HUES6 (cell line): Measurements from ENCODE around the gene C2.
"Not testable (repeated sequence)": the region's sequence is repeated elsewhere in the genome, so short reads cannot be mapped to it uniquely, and the experiment has no call there.

Experiments
- H3K27ac ChIP-seq: 2 replicates; pipeline ENCODE4 v1.7.0; 2013; ENCODE audit warnings: low read depth, mild to moderate bottlenecking, low read length, inconsistent platforms
- H3K27me3 ChIP-seq: 2 replicates; pipeline ENCODE4 v1.6.1; 2013; ENCODE audit warnings: low read length; ENCODE audit not compliant: control insufficient read depth, insufficient read depth
- H3K36me3 ChIP-seq: 2 replicates; pipeline ENCODE4 v1.6.1; 2013; ENCODE audit warnings: low read length; ENCODE audit not compliant: control insufficient read depth, insufficient read depth
- H3K4me1 ChIP-seq: 2 replicates; pipeline ENCODE4 v1.6.1; 2013; ENCODE audit warnings: low read length; ENCODE audit not compliant: control insufficient read depth, insufficient read depth
- H3K4me3 ChIP-seq: 2 replicates; pipeline ENCODE4 v1.5.1; 2013; ENCODE audit warnings: low read depth, low read length
- H3K9ac ChIP-seq: one replicate; pipeline ENCODE4 v1.6.1; 2013; ENCODE audit warnings: mild to moderate bottlenecking, low read length
- H3K9me3 ChIP-seq: 2 replicates; pipeline ENCODE4 v1.6.1; 2013; ENCODE audit warnings: low read depth, low read length; ENCODE audit not compliant: control insufficient read depth, insufficient read depth

Gene C2

DNA sequence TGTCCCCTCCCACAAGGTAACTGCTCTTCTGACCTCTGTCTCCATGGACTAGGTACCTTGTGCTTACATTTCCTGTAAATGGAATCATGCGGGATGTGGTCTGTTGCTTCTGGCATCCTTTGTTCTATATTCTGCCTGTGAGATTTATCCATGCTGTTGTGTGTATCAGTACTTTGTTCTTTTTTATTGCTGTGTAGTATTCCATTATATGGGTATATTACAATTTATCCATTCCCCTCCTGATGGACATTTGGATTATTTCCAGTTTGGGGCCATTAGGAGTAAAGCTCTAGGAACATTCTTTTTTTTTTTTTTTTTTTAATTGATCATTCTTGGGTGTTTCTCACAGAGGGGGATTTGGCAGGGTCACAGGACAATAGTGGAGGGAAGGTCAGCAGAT lies 3.4 kb downstream of the C2 start:
- peaks cover 7% of the 10 kb centered on the region for H3K9me3 ChIP-seq
- H3K4me1 ChIP-seq: no peaks in the 10 kb centered on the region
- no peak overlapping the region for H3K9ac ChIP-seq
- H3K4me3 ChIP-seq: no peak overlapping the region
- H3K36me3 ChIP-seq: no peaks in the 10 kb centered on the region
- H3K27ac ChIP-seq: no peak overlapping the region
- no peaks in the 10 kb centered on the region; the same call in 1 of the 2 replicates for H3K27me3 ChIP-seq

DNA sequence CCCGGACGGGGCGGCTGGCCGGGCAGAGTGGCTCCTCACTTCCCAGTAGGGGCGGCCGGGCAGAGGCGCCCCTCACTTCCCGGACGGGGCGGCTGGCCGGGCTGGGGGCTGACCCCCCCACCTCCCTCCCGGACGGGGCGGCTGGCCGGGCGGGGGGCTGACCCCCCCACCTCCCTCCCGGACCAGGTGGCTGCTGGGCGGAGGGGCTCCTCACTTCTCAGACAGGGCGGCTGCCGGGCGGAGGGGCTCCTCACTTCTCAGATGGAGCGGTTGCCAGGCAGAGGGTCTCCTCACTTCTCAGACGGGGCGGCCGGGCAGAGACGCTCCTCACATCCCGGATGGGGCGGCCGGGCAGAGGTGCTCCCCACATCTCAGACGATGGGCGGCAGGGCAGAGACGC lies 4.6 kb downstream of the C2 start:
- H3K4me3 ChIP-seq, H3K9me3 ChIP-seq, H3K4me1 ChIP-seq, H3K9ac ChIP-seq, H3K36me3 ChIP-seq, H3K27me3 ChIP-seq, H3K27ac ChIP-seq: not testable (repeated sequence)

DNA sequence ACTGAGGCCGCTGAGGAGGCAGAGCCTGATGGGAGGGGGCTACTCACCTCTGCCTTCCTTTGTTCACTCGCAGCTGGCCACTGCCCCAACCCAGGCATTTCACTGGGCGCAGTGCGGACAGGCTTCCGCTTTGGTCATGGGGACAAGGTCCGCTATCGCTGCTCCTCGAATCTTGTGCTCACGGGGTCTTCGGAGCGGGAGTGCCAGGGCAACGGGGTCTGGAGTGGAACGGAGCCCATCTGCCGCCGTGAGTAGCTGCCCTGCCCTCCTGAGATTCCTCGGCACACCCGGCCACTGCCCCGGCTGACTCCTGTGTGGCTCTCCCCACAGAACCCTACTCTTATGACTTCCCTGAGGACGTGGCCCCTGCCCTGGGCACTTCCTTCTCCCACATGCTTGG lies 6.0 kb downstream of the C2 start:
- no peaks in the 10 kb centered on the region; the same call in 1 of the 2 replicates for H3K27me3 ChIP-seq
- no peak overlapping the region for H3K27ac ChIP-seq
- no peak overlapping the region for H3K9ac ChIP-seq
- H3K36me3 ChIP-seq: no peaks in the 10 kb centered on the region
- H3K4me1 ChIP-seq: no peaks in the 10 kb centered on the region
- no peak overlapping the region for H3K4me3 ChIP-seq
- peaks cover 5% of the 10 kb centered on the region for H3K9me3 ChIP-seq

GRCh38 chr6:31935021-31935420 lies 7.5 kb downstream of the C2 start:
- Histone ChIP-seq H3K27ac (no peak overlapping the region), H3K36me3 (no peaks in the 10 kb centered on the region), H3K27me3 (no peaks in the 10 kb centered on the region; the same call in 1 of the 2 replicates), H3K9ac (no peak overlapping the region), H3K4me1 (no peaks in the 10 kb centered on the region), H3K4me3 (no peak overlapping the region), H3K9me3 (peaks cover 5% of the 10 kb centered on the region)

DNA sequence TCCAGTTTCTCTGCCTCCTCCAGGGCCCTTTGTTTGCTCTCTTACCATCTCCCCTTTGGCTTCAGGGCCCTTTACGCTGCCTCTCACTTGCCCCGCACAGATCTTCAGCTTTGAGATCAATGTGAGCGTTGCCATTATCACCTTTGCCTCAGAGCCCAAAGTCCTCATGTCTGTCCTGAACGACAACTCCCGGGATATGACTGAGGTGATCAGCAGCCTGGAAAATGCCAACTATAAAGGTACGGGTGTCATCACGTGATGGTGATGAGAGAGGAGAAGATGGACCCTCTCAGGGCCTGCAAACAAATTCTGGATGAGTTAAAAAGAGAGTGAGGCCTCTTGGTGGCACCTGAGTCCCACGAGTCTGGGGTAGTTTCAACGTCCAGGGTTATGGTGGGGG lies 8.3 kb downstream of the C2 start:
- H3K27me3 ChIP-seq: no peaks in the 10 kb centered on the region; the same call in 1 of the 2 replicates
- H3K9me3 ChIP-seq: peaks cover 5% of the 10 kb centered on the region
- no peak overlapping the region for H3K27ac ChIP-seq
- H3K4me1 ChIP-seq: no peaks in the 10 kb centered on the region
- no peak overlapping the region for H3K9ac ChIP-seq
- H3K4me3 ChIP-seq: no peak overlapping the region
- H3K36me3 ChIP-seq: no peaks in the 10 kb centered on the region

DNA sequence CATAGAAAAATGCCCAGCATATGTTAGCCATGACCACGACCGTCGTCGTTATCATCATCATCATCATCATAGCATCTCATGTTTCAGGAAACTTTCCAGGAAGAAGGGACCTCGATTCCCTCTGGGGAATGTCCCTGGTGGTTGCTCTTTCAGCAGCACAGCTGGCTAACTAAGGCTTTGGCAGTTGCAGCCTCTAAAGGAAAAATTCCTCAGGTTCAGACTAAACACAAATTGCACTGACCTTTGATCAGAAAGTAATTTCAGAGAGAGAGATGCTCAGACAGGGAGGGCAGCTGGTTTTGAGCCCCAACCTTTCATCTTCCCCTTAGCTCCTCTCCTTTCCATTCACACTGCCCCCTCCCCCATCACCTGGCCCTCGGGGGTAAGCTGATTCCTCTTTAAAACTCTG lies 12.7 kb downstream of the C2 start:
- Histone ChIP-seq H3K9ac (no peak overlapping the region), H3K4me1 (no peaks in the 10 kb centered on the region), H3K27me3 (peaks cover 19% of the 10 kb centered on the region; the same call in 1 of the 2 replicates), H3K27ac (no peak overlapping the region), H3K4me3 (no peak overlapping the region), H3K36me3 (no peaks in the 10 kb centered on the region), H3K9me3 (no peaks in the 10 kb centered on the region)

- Histone ChIP-seq H3K9me3 (no peaks in the 10 kb centered on the region), H3K27me3 (peaks cover 43% of the 10 kb centered on the region), H3K36me3 (no peaks in the 10 kb centered on the region), H3K27ac (no peak overlapping the region), H3K4me1 (no peaks in the 10 kb centered on the region), H3K9ac (no peak overlapping the region), H3K4me3 (no peak overlapping the region)
Measured at GRCh38 chr6:31943742-31944141, 16.2 kb downstream of the C2 start.

DNA sequence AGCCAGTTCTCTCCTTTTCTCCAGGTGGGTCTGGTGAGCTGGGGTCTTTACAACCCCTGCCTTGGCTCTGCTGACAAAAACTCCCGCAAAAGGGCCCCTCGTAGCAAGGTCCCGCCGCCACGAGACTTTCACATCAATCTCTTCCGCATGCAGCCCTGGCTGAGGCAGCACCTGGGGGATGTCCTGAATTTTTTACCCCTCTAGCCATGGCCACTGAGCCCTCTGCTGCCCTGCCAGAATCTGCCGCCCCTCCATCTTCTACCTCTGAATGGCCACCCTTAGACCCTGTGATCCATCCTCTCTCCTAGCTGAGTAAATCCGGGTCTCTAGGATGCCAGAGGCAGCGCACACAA lies 17.6 kb downstream of the C2 start:
- Histone ChIP-seq H3K36me3 (peaks cover under 1% of the 10 kb centered on the region; the same call in 1 of the 2 replicates), H3K4me3 (no peak overlapping the region), H3K4me1 (no peaks in the 10 kb centered on the region), H3K9ac (no peak overlapping the region), H3K27ac (no peak overlapping the region), H3K27me3 (peaks cover 43% of the 10 kb centered on the region), H3K9me3 (no peaks in the 10 kb centered on the region)

DNA sequence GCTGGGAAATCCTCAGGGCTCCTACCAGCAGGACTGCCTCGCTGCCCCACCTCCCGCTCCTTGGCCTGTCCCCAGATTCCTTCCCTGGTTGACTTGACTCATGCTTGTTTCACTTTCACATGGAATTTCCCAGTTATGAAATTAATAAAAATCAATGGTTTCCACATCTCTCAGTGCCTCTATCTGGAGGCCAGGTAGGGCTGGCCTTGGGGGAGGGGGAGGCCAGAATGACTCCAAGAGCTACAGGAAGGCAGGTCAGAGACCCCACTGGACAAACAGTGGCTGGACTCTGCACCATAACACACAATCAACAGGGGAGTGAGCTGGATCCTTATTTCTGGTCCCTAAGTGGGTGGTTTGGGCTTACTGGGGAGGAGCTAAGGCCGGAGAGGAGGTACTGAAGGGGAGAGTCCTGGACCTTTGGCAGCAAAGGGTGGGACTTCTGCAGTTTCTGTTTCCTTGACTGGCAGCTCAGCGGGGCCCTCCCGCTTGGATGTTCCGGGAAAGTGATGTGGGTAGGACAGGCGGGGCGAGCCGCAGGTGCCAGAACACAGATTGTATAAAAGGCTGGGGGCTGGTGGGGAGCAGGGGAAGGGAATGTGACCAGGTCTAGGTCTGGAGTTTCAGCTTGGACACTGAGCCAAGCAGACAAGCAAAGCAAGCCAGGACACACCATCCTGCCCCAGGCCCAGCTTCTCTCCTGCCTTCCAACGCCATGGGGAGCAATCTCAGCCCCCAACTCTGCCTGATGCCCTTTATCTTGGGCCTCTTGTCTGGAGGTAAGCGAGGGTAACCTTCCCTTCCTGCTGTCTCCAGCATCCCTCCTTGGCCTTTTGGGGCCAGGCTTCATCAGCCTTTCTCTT lies 18.2 kb downstream of the C2 start, which contains the start of gene CFB:
Gene CFB, plus strand, starts transcription at position 589 of the 863 bp plus-strand sequence. Its CDS starts 127 bp downstream, at position 716.
- Histone ChIP-seq H3K4me1 (no peaks in the 10 kb centered on the region), H3K36me3 (peaks cover 3% of the 10 kb centered on the region; the same call in 1 of the 2 replicates), H3K9me3 (no peaks in the 10 kb centered on the region), H3K9ac (no peak within 1 kb of the TSS), H3K4me3 (no peak within 1 kb of the TSS), H3K27ac (no peak within 1 kb of the TSS), H3K27me3 (peaks cover 43% of the 10 kb centered on the region)

GRCh38 chr6:31946370-31946885 lies 18.9 kb downstream of the C2 start:
- Histone ChIP-seq H3K4me3 (no peak overlapping the region), H3K36me3 (peaks cover 10% of the 10 kb centered on the region), H3K9me3 (no peaks in the 10 kb centered on the region), H3K4me1 (no peaks in the 10 kb centered on the region), H3K27me3 (peaks cover 43% of the 10 kb centered on the region), H3K27ac (no peak overlapping the region), H3K9ac (no peak overlapping the region)

DNA sequence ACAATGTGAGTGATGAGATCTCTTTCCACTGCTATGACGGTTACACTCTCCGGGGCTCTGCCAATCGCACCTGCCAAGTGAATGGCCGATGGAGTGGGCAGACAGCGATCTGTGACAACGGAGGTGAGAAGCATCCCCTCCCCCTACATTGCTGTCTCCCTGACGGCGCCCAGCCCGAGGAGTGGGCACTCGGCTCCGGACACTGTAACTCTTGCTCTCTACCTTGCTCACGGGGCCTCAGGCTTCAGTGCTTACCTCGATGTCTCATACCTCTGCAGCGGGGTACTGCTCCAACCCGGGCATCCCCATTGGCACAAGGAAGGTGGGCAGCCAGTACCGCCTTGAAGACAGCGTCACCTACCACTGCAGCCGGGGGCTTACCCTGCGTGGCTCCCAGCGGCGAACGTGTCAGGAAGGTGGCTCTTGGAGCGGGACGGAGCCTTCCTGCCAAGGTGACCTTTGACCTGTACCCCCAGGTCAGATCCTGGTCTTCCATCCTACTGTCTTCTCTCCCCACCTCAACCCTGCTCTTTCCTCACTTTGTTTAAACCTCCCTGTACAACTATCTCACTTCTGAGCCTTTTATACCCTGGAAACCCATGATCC lies 19.7 kb downstream of the C2 start:
- no peaks in the 10 kb centered on the region for H3K4me1 ChIP-seq
- no peak overlapping the region for H3K4me3 ChIP-seq
- peaks cover 43% of the 10 kb centered on the region for H3K27me3 ChIP-seq
- peaks cover 17% of the 10 kb centered on the region for H3K36me3 ChIP-seq
- H3K9ac ChIP-seq: no peak overlapping the region
- H3K27ac ChIP-seq: no peak overlapping the region
- H3K9me3 ChIP-seq: no peaks in the 10 kb centered on the region
